DOHH2 (cell line): ENCODE data around the gene TRAPPC5.

Experiments
- CTCF ChIP-seq: fragments of 200-600 bp; sonication (generic); IDR thresholded peaks from one replicate; pipeline ENCODE4 v1.5.1; 2014; ENCODE audit warnings: antibody characterized with exemption, mild to moderate bottlenecking, low read depth, low read length; ENCODE audit not compliant: poor library complexity, severe bottlenecking
- EZH2phosphoT487 ChIP-seq: fragments of 200-600 bp; sonication (generic); IDR thresholded peaks from 2 replicates; pipeline ENCODE4 v1.6.1; 2017; ENCODE audit warnings: borderline replicate concordance, mild to moderate bottlenecking, antibody characterized with exemption, low read length, moderate library complexity, mixed read lengths

GRCh38 chr19:7670790-7671189 lies 9.8 kb upstream of the TRAPPC5 start:
- TF ChIP-seq CTCF (no peak), EZH2phosphoT487 (no peak)
